Measurements from ENCODE around the gene BEND6. TPM values are rescaled to one million over a fixed set of nuclear protein-coding genes. Genes with fewer than 3 reads are reported as not detected.

BEND6 gene
- total and polyA plus RNA-seq, 5 experiments from 2014 or later = 0.34 TPM; not detected in 4

- Mint-ChIP-seq H3K4me3 (no peak overlapping the region), H3K27me3 (peaks cover 7 to 17% (median 15%) of the 10 kb centered on the region in 5 donors), H3K9me3 (no peaks in the 10 kb centered on the region), H3K27ac (no peak overlapping the region), H3K4me1 (no peaks in the 10 kb centered on the region), H3K36me3 (no peaks in the 10 kb centered on the region)
- POLR2A ChIA-PET = no interaction called here
- DNase-seq = no peak
- ATAC-seq = no peak
Measured at GRCh38 chr6:56963793-56964192, 8.9 kb downstream of the BEND6 start.

GRCh38 chr6:56965126-56965525 lies 10.2 kb downstream of the BEND6 start:
- Mint-ChIP-seq H3K9me3 (no peaks in the 10 kb centered on the region), H3K4me3 (no peak overlapping the region), H3K36me3 (no peaks in the 10 kb centered on the region), H3K27ac (no peak overlapping the region), H3K27me3 (peaks cover 0 to 14% (median 11%) of the 10 kb centered on the region in 5 donors), H3K4me1 (no peaks in the 10 kb centered on the region)
- POLR2A ChIA-PET = no interaction called here
- ATAC-seq (no peak), DNase-seq (no peak)

- H3K36me3 Mint-ChIP-seq = no peaks in the 10 kb centered on the region
- DNase-seq = no peak
- H3K4me3 Mint-ChIP-seq = no peak overlapping the region
- POLR2A ChIA-PET = no interaction called here
- peaks cover 0 to 6% (median 2%) of the 10 kb centered on the region in 9 donors for H3K9me3 Mint-ChIP-seq
- H3K27me3 Mint-ChIP-seq = peaks cover 0 to 11% (median 5%) of the 10 kb centered on the region in 5 donors
- no peak overlapping the region for H3K27ac Mint-ChIP-seq
- ATAC-seq = no peak
- no peaks in the 10 kb centered on the region for H3K4me1 Mint-ChIP-seq
Measured at GRCh38 chr6:56970849-56971248, 15.9 kb downstream of the BEND6 start.

DNA sequence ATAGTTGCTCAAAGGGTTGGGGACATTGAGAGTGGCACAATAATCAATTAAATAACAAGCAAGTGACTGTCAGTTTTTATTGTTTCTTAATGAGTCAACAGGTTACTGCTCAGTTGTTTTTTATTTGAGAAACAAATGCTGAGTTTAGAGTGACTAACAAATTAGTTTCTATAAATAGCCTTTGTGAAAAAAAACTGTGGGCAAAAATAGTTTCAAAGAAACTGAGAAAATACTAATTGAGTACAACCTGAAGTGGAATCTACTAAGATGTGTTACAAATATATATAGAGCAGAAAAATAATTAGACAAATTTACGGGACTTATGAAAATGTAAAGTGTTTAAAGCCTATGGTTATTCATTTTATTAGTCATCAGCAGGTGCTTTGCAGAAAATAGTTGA lies 22.3 kb downstream of the BEND6 start:
- no peak overlapping the region for H3K4me3 Mint-ChIP-seq
- H3K27ac Mint-ChIP-seq = no peak overlapping the region
- H3K4me1 Mint-ChIP-seq = no peaks in the 10 kb centered on the region
- H3K9me3 Mint-ChIP-seq = peaks cover 0 to 36% (median 10%) of the 10 kb centered on the region in 9 donors
- peaks cover 0 to 3% (median 0%) of the 10 kb centered on the region in 5 donors for H3K27me3 Mint-ChIP-seq
- DNase-seq (no peak), ATAC-seq (no peak)
- POLR2A ChIA-PET = no interaction called here
- peaks cover 0 to 13% (median 11%) of the 10 kb centered on the region in 3 donors for H3K36me3 Mint-ChIP-seq

- no peak overlapping the region for H3K27ac Mint-ChIP-seq
- no peak for DNase-seq
- H3K4me3 Mint-ChIP-seq = no peak overlapping the region
- no peak for ATAC-seq
- H3K27me3 Mint-ChIP-seq = peaks cover 0 to 4% (median 2%) of the 10 kb centered on the region in 5 donors
- POLR2A ChIA-PET = no interaction called here
- peaks cover 0 to 13% (median 11%) of the 10 kb centered on the region in 3 donors for H3K36me3 Mint-ChIP-seq
- peaks cover 0 to 36% (median 10%) of the 10 kb centered on the region in 9 donors for H3K9me3 Mint-ChIP-seq
- H3K4me1 Mint-ChIP-seq = no peaks in the 10 kb centered on the region
Measured at GRCh38 chr6:56978530-56978929, 23.6 kb downstream of the BEND6 start.

DNA sequence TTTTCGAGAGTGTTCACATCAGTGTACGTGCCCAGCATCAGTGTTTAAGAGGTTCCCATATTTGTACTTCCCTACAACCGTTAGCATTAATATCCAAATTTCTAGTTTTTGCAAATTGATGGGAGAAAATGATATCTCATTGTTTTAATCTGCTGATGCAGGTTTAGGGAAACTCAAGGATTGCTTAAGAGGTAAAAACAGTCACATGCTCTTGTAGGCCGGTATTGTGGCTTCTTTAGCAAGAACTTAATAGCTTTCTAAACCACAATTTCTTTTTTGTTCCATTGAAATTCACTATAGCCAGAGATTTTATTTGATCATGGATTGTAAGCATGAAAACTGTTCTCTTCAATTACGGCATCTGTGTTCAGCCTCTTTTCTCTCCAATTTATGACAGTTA lies 29.5 kb downstream of the BEND6 start:
- H3K4me1 Mint-ChIP-seq = no peaks in the 10 kb centered on the region
- H3K27ac Mint-ChIP-seq = no peak overlapping the region
- POLR2A ChIA-PET = no interaction called here
- H3K9me3 Mint-ChIP-seq = no peaks in the 10 kb centered on the region
- DNase-seq = no peak
- H3K4me3 Mint-ChIP-seq = no peak overlapping the region
- no peak for ATAC-seq
- H3K36me3 Mint-ChIP-seq = no peaks in the 10 kb centered on the region
- H3K27me3 Mint-ChIP-seq = peaks cover 2 to 15% (median 7%) of the 10 kb centered on the region in 5 donors

DNA sequence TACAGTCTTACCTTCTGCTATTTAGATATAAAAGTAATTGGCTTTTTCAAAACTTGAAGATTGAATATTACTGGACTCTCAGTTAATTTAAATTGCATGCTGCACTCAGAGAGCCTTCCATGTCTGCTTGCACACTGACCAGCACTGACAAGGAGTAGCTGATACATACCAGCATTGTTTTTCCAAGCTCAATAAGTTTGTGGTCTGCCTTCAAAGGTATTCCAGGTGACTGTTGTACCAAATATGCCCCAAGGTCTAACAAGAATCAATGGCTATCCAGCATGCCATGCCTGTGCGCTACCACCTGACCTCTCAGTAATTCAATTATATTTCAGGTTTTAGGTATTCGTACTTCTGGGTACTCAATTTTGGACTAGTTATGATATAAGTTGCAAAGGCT lies 30.0 kb downstream of the BEND6 start:
- H3K4me3 Mint-ChIP-seq = no peak overlapping the region
- no peak for ATAC-seq
- H3K9me3 Mint-ChIP-seq = no peaks in the 10 kb centered on the region
- H3K27ac Mint-ChIP-seq = no peak overlapping the region
- H3K4me1 Mint-ChIP-seq = no peaks in the 10 kb centered on the region
- H3K36me3 Mint-ChIP-seq = no peaks in the 10 kb centered on the region
- POLR2A ChIA-PET = no interaction called here
- H3K27me3 Mint-ChIP-seq = peaks cover 7 to 17% (median 7%) of the 10 kb centered on the region in 5 donors
- no peak for DNase-seq

GRCh38 chr6:56986611-56987010 lies 31.7 kb downstream of the BEND6 start:
- ATAC-seq = no peak
- no peak overlapping the region for H3K27ac Mint-ChIP-seq
- no peak for DNase-seq
- H3K4me3 Mint-ChIP-seq = no peak overlapping the region
- H3K4me1 Mint-ChIP-seq = no peaks in the 10 kb centered on the region
- peaks cover 6 to 21% (median 16%) of the 10 kb centered on the region in 5 donors for H3K27me3 Mint-ChIP-seq
- POLR2A ChIA-PET = interaction anchor here (0.7 kb wide), 1 partner anchor 10 kb away, joined by 4 read pairs; no protein-coding TSS in a partner anchor
- H3K9me3 Mint-ChIP-seq = no peaks in the 10 kb centered on the region
- no peaks in the 10 kb centered on the region for H3K36me3 Mint-ChIP-seq

DNA sequence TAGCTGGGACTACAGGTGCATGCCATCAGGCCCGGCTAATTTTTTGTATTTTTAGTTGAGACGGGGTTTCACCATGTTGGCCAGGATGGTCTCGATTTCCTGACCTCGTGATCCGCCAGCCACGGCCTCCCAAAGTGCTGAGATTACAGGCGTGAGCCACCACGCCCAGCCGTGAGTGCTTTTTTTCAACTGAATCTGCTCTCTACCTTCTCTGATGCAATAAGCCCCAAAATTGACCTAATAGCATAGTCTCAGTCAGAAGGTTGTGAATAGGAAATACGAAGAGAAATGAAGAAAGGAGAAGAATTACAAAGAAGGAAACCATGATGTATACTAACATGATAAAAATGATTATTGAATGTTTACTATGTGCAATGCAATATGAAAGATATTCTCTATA lies 33.2 kb downstream of the BEND6 start:
- H3K27me3 Mint-ChIP-seq = peaks cover 9 to 29% (median 16%) of the 10 kb centered on the region in 5 donors
- H3K4me1 Mint-ChIP-seq = no peaks in the 10 kb centered on the region
- no peak overlapping the region for H3K27ac Mint-ChIP-seq
- H3K4me3 Mint-ChIP-seq = no peak overlapping the region
- H3K36me3 Mint-ChIP-seq = no peaks in the 10 kb centered on the region
- no peak for DNase-seq
- H3K9me3 Mint-ChIP-seq = no peaks in the 10 kb centered on the region
- ATAC-seq = no peak
- POLR2A ChIA-PET = no interaction called here

GRCh38 chr6:56992036-56992435 lies 37.1 kb downstream of the BEND6 start:
- POLR2A ChIA-PET = no interaction called here
- no peaks in the 10 kb centered on the region for H3K36me3 Mint-ChIP-seq
- H3K27me3 Mint-ChIP-seq = peaks cover 7 to 24% (median 14%) of the 10 kb centered on the region in 5 donors
- no peak overlapping the region for H3K27ac Mint-ChIP-seq
- H3K9me3 Mint-ChIP-seq = no peaks in the 10 kb centered on the region
- ATAC-seq = no peak
- no peaks in the 10 kb centered on the region for H3K4me1 Mint-ChIP-seq
- no peak overlapping the region for H3K4me3 Mint-ChIP-seq
- DNase-seq = no peak

GRCh38 chr6:56992703-56993102 lies 37.8 kb downstream of the BEND6 start:
- peaks cover 0 to under 1% (median 0%) of the 10 kb centered on the region in 9 donors for H3K9me3 Mint-ChIP-seq
- H3K27ac Mint-ChIP-seq = no peak overlapping the region
- H3K4me1 Mint-ChIP-seq = no peaks in the 10 kb centered on the region
- H3K4me3 Mint-ChIP-seq = no peak overlapping the region
- H3K27me3 Mint-ChIP-seq = peaks cover 7 to 24% (median 11%) of the 10 kb centered on the region in 5 donors
- DNase-seq = no peak
- H3K36me3 Mint-ChIP-seq = no peaks in the 10 kb centered on the region
- ATAC-seq = no peak
- POLR2A ChIA-PET = no interaction called here

DNA sequence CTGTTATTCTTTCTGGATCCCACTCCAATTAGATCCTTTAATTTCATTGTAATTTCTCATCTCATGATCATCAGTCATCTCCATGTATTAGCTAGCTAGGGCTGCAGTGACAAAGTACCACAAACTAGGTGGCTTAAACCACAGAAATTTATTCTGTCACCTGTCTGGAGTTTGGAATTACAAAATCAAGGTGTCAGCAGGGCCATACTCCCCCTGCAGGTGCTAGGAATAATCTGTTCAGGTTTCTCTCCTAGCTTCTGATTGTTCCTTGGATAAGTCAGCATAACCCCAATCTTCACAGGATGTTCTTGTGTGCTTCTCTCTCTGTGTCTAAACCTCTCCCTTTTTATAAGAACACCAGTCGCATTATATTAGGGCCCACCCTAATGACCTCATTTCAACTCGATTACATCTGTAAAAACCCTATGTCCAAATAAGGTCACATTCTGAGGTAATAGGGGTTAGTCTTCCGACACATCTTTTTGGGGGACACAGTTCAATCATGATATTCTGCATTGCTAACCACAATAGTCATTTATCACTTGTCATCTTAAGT lies 40.5 kb downstream of the BEND6 start:
- no peak for ATAC-seq
- POLR2A ChIA-PET = no interaction called here
- no peak overlapping the region for H3K27ac Mint-ChIP-seq
- no peaks in the 10 kb centered on the region for H3K4me1 Mint-ChIP-seq
- DNase-seq = no peak
- H3K36me3 Mint-ChIP-seq = peaks cover 0 to 11% (median 9%) of the 10 kb centered on the region in 3 donors
- peaks cover 0 to 20% (median 6%) of the 10 kb centered on the region in 9 donors for H3K9me3 Mint-ChIP-seq
- no peak overlapping the region for H3K4me3 Mint-ChIP-seq
- H3K27me3 Mint-ChIP-seq = peaks cover 5 to 20% (median 12%) of the 10 kb centered on the region in 5 donors

GRCh38 chr6:56996401-56996800 lies 41.5 kb downstream of the BEND6 start:
- H3K4me1 Mint-ChIP-seq = no peaks in the 10 kb centered on the region
- peaks cover 0 to 20% (median 6%) of the 10 kb centered on the region in 9 donors for H3K9me3 Mint-ChIP-seq
- DNase-seq (no peak), ATAC-seq (no peak)
- no peak overlapping the region for H3K4me3 Mint-ChIP-seq
- POLR2A ChIA-PET = interaction anchor here (0.6 kb wide), 1 partner anchor 10 kb away, joined by 4 read pairs; no protein-coding TSS in a partner anchor
- H3K27ac Mint-ChIP-seq = no peak overlapping the region
- peaks cover 5 to 19% (median 12%) of the 10 kb centered on the region in 5 donors for H3K27me3 Mint-ChIP-seq
- peaks cover 0 to 11% (median 9%) of the 10 kb centered on the region in 3 donors for H3K36me3 Mint-ChIP-seq

DNA sequence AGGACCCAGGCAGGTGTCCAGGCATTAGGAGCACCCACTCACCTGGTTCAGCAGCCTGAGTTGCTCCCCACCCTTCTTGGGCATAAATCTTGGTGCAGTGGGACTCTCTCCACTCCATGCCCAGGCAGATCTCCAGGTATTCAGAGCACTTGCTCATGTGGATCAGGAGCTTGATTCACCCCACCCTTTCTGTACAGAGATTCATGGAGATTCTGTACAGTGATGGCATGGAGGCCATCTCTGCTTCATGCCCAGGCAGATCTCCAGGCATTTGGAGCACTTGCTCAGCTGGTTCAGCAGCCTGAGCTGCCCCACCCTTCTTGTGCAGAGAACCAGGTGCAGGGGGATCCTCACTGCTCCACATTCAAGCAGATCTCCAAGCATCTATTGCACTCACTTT lies 44.1 kb downstream of the BEND6 start:
- peaks cover 0 to 20% (median 6%) of the 10 kb centered on the region in 9 donors for H3K9me3 Mint-ChIP-seq
- peaks cover 4 to 13% (median 11%) of the 10 kb centered on the region in 5 donors for H3K27me3 Mint-ChIP-seq
- H3K4me3 Mint-ChIP-seq = no peak overlapping the region
- no peaks in the 10 kb centered on the region for H3K4me1 Mint-ChIP-seq
- H3K27ac Mint-ChIP-seq = no peak overlapping the region
- DNase-seq (no peak), ATAC-seq (no peak)
- H3K36me3 Mint-ChIP-seq = peaks cover 0 to 11% (median 9%) of the 10 kb centered on the region in 3 donors
- POLR2A ChIA-PET = no interaction called here
